Activated T-cell treated with anti-CD3 and anti-CD28 coated beads for 4 hours (primary cell): ENCODE results near the gene INTS12.
"Not testable (repeated sequence)": the region's sequence is repeated elsewhere in the genome, so short reads cannot be mapped to it uniquely, and the experiment has no call there.

Source experiments
- DNase-seq: peaks from one replicate; pipeline ENCODE4 v3.0.0-alpha.2; 2020

The INTS12 gene

GRCh38 chr4:105708181-105709080 lies at the start of gene INTS12, which contains the start of gene GSTCD:
INTS12 (minus strand) TSS chr4:105708689; CDS start chr4:105700005, 8,684 bp downstream.
GSTCD (plus strand) TSS chr4:105708784; CDS start chr4:105717614, 8,830 bp downstream.
- DNase-seq: peak; percentile 85

- no peak for DNase-seq
Measured at GRCh38 chr4:105755375-105755774, 46.9 kb upstream of the INTS12 start.

- no peak for DNase-seq
Measured at GRCh38 chr4:105753361-105753760, 44.9 kb upstream of the INTS12 start.

- DNase-seq: no peak
Measured at GRCh38 chr4:105751718-105752299, 43.3 kb upstream of the INTS12 start.

- no peak for DNase-seq
Measured at GRCh38 chr4:105748222-105748621, 39.7 kb upstream of the INTS12 start.

GRCh38 chr4:105741548-105741947 lies 33.1 kb upstream of the INTS12 start:
- DNase-seq: no peak

- not testable (repeated sequence) for DNase-seq
Measured at GRCh38 chr4:105735217-105735616, 26.7 kb upstream of the INTS12 start.

- DNase-seq: not testable (repeated sequence)
Measured at GRCh38 chr4:105729895-105730294, 21.4 kb upstream of the INTS12 start.

- no peak for DNase-seq
Measured at GRCh38 chr4:105725623-105726022, 17.1 kb upstream of the INTS12 start.

- no peak for DNase-seq
Measured at GRCh38 chr4:105719204-105719603, 10.7 kb upstream of the INTS12 start.

- no peak for DNase-seq
Measured at GRCh38 chr4:105715692-105716278, 7.3 kb upstream of the INTS12 start.

- DNase-seq: no peak
Measured at GRCh38 chr4:105714932-105715331, 6.4 kb upstream of the INTS12 start.

GRCh38 chr4:105714071-105714521 lies 5.6 kb upstream of the INTS12 start:
- no peak for DNase-seq

- no peak for DNase-seq
Measured at GRCh38 chr4:105712766-105713165, 4.3 kb upstream of the INTS12 start.

GRCh38 chr4:105710678-105711077 lies 2.2 kb upstream of the INTS12 start:
- DNase-seq: no peak

- DNase-seq: no peak
Measured at GRCh38 chr4:105710012-105710600, 1.6 kb upstream of the INTS12 start.

- peak; percentile 3 for DNase-seq
Measured at GRCh38 chr4:105709081-105709450, 577 bp upstream of the INTS12 start.

- DNase-seq: no peak
Measured at GRCh38 chr4:105707782-105708180, 708 bp downstream of the INTS12 start.

GRCh38 chr4:105698607-105699006 lies 9.9 kb downstream of the INTS12 start:
- no peak for DNase-seq

GRCh38 chr4:105695832-105696231 lies 12.7 kb downstream of the INTS12 start:
- DNase-seq: not testable (repeated sequence)

- DNase-seq: not testable (repeated sequence)
Measured at GRCh38 chr4:105694812-105695211, 13.7 kb downstream of the INTS12 start.

GRCh38 chr4:105686571-105686970 lies 21.9 kb downstream of the INTS12 start:
- DNase-seq: no peak

GRCh38 chr4:105683038-105683437 lies 25.5 kb downstream of the INTS12 start:
- DNase-seq: no peak
